ENCODE data around the gene PTDSS2.

DNA sequence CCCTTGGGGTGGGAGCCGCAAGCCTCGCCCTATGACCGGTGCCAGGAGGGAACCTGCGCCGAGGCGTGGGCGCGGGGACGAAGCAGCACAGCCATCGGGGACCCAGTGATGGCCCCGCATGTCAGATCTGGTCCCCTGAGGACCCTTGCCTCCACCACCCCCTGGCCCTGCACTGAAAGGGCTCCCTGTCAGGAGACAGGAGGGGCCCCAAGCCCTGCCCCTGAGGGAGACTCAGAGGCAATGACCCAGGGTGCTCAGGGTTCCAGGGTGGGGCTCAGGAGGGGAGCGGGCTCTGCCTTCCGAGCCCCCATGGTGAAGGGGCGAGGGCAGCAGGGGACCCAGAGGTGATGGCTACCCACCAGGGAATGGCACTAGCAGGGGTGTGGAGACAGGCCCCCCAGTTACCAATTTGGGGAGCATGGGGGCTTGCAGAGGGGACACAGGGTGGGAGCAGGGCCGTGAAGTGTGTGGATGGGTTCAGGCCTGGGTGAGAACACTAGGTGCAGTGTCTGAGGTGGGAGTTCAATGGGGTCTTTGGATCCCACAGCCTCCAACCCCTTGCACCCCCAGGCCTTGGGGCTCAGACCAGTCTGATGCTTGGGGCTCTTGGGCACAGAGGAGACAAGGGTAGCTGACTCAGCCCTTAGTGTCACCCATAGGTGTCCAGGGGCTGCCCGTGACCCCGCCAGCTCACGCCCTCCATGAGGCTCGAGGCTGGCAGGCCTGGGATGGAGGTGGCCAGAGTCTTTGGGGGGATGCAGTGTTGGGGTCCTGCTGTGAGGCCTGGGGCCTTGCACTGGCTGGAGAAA is 87.7 kb downstream of the PTDSS2 start:
- TF ChIP-seq POLR2A (IDR thresholded peaks at IDR 0.05) = no peak
- TF ChIP-seq, protein P1, sequence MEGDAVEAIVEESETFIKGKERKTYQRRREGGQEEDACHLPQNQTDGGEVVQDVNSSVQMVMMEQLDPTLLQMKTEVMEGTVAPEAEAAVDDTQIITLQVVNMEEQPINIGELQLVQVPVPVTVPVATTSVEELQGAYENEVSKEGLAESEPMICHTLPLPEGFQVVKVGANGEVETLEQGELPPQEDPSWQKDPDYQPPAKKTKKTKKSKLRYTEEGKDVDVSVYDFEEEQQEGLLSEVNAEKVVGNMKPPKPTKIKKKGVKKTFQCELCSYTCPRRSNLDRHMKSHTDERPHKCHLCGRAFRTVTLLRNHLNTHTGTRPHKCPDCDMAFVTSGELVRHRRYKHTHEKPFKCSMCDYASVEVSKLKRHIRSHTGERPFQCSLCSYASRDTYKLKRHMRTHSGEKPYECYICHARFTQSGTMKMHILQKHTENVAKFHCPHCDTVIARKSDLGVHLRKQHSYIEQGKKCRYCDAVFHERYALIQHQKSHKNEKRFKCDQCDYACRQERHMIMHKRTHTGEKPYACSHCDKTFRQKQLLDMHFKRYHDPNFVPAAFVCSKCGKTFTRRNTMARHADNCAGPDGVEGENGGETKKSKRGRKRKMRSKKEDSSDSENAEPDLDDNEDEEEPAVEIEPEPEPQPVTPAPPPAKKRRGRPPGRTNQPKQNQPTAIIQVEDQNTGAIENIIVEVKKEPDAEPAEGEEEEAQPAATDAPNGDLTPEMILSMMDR (IDR thresholded peaks at IDR 0.05) = no peak
- no peak for TF ChIP-seq EP300 (IDR thresholded peaks at IDR 0.05)
- TF ChIP-seq POLR2AphosphoS5 (IDR thresholded peaks at IDR 0.05) = no peak

Measured in suprapubic skin (tissue), 4 donors.